GM19372 (cell line): ENCODE results near the gene PCYT1B.
A peak's percentile ranks its signal among the peaks of the same experiment; 100 is the strongest.
"Not testable (repeated sequence)": the region's sequence is repeated elsewhere in the genome, so short reads cannot be mapped to it uniquely, and the experiment has no call there.

Experiments used
- ATAC-seq: cut with Tn5 transposase; IDR thresholded peaks from one replicate; pipeline ENCODE4 v1.9.1; 2021; ENCODE audit warnings: mild to moderate bottlenecking, low read depth, moderate library complexity; ENCODE audit not compliant: unreplicated experiment

Gene PCYT1B

GRCh38 chrX:24647257-24648058, at the start of gene PCYT1B:
PCYT1B (minus strand) TSS chrX:24647347; CDS start chrX:24647105, 242 bp downstream.
- peak; percentile 88 for ATAC-seq

GRCh38 chrX:24696294-24696693, 49.1 kb upstream of the PCYT1B start:
- ATAC-seq, result no peak

DNA sequence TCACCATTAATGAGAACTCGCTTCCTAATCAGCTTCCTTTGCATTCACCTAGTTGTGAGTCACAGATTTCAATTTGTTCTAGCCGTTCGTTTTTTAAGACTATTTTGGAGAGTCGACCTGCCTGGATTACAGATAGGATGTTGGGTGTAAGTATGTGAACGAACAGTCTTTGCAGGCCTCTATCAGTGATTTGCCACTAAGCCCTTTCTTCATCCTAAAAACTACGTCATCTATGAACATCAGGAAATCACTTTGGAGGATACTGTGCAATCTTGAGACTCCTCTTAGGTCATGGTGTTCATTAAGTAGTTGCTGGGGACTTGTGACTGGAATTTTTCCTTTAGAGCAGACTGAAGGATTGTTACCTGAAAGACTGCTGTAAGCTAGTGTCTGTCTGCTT, 47.7 kb upstream of the PCYT1B start:
- no peak for ATAC-seq

DNA sequence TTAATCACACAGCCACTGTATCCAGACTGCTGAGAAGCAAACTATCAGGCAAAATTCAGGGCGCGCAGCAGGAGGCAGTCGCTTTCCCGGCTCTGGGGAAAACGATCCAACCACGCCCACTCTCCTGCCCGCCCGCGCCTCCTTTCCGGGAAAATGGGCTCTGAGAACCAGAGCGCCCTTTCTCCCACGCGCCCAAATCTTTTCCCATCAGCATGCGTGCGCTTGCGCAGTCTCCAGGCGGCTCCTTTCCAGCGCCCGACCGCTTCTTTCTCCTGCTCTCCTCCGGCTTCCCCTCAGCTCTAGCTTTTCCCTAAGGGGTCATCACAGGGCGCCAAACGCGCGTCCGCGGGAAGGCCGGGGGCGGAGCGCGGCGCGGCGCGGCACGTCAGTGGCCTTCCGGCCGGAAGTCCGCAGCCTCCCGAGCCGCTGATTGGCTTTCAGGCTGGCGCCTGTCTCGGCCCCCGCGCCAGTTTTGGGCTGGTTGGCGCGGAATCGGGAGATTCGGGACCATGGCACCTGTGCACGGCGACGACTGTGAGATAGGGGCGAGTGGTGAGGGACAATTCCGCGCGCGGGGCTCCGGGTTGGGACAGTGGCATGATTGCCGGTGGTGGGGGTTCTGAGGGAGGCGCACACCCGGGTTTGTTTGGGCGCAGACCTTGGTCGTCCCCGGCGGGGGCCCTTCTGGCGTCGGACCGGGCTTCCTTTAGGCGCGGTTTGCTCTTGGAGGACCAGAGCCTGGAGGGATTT, 46.5 kb upstream of the PCYT1B start, which contains the start of gene POLA1:
POLA1 (plus strand) TSS at position 466 of the 750 bp plus-strand sequence; CDS start at position 510, 44 bp downstream.
- peak; percentile 94 for ATAC-seq

- ATAC-seq, result no peak
Measured at GRCh38 chrX:24692305-24692704, 45.2 kb upstream of the PCYT1B start.

GRCh38 chrX:24684048-24684447, 36.9 kb upstream of the PCYT1B start:
- no peak for ATAC-seq

GRCh38 chrX:24682739-24683432, 35.7 kb upstream of the PCYT1B start:
- no peak for ATAC-seq

DNA sequence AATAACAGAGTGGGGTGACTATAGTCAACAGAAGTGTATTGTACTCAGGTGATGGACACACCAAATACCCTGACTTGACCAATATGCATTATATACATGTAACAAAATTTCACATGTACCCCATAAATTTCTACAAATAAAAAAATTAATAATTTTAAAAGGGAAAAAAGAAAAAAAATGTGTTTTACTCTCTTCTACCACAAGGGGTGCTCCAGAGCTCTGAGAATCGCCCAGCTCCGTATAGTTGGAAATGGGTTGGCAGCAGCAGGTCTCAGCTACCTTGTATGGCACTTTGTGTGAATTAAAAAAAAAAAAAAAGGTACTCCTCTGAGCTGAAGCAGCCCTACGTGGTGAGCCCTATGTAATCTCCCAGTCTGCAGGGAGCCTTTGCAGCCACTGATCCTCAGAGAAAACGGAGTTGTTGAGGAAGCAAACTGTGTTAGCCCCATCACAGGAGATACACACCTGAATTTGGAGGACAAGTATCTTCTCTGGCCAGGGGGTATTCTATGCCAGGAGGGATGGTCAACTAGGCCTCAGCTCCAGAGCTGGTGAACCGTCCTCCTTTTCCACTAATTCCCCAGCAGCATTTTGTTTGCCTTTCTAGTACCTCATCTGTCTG, 29.4 kb upstream of the PCYT1B start:
- no peak for ATAC-seq

DNA sequence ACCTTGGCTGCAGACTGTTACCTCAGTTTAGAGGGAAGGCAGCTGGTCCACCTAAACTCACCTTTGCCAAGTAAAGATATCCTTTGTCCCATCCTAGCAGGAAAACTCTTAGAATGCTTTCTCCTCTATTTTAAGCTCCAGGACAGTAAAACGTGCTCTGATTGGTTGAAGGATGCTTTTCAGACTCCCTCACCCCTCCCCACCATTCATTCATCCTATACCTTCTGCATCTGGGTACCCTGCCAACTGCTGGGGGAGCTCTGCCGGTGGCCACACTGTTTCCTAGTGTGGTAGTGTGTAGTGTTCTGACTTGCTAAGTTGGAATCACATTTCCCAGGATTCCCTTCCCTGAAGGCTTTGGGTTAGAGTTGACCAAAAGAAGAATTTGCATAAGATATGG, 26.3 kb upstream of the PCYT1B start:
- no peak for ATAC-seq

DNA sequence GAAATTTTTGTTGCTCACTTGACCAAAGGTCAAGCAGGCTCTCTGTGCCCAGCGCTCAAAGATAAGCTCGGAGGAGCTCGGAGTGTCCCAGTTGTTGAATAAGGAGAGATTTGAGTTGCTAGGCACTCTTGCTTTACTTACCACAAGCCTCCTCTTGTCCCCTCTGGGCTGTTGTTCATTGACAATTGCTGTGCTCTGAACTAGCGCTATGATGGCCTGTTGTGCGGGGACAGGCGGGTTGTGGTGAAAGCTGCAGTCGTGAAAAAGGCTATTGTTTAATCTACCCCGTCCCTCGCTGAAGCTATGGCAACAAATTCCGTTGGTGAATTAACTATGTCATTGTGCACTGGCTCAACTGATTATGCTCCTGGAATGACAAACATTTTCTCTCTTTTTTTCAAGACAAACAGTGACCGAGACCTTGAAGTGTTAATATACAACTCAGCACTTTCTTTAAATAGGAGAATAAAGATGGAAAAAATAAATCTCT, 25.6 kb upstream of the PCYT1B start:
- ATAC-seq, result no peak

GRCh38 chrX:24668111-24668510, 21.0 kb upstream of the PCYT1B start:
- ATAC-seq, result no peak

DNA sequence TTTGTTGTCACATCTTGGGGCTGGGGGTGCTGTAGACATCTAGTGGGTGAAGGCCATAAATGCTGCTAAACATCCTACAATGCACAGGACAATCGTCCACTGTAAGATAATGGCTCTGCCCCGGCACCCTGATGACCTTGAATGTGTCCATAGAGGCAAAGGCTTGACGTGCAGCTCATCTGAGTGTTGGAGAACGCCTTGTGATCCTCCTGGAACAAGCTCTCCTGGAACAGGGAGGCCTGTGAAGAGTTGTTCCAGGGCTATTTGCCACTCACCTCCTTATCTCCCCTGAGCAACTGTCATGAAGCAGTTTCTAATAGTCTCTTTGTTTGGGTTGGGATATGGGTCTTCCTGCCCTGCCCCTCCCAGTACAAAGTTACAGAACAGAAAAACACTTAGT, 15.2 kb upstream of the PCYT1B start:
- ATAC-seq, result no peak

DNA sequence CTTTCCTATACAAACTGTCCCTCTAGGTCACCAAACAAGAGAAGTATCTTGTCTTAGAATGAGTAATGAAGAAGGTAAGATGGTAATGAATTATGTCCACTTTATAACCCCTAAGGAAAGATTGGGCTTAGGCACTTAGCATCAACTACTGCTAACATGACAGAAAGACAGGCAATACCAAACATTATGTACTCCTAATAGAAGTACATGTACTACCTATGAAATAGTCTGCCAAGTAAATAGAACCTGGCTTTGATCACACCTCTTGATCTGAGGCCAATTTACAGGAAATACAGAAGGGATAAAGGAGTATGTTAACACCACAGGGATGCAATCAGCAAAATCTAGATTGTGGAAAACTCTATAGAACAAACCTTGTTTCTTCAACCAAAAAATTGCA, 14.1 kb upstream of the PCYT1B start:
- ATAC-seq, result no peak

GRCh38 chrX:24659646-24660045, 12.5 kb upstream of the PCYT1B start:
- ATAC-seq, result no peak

GRCh38 chrX:24659106-24659505, 12.0 kb upstream of the PCYT1B start:
- ATAC-seq, result no peak

- no peak for ATAC-seq
Measured at GRCh38 chrX:24658421-24658820, 11.3 kb upstream of the PCYT1B start.

- no peak for ATAC-seq
Measured at GRCh38 chrX:24657671-24658386, 10.7 kb upstream of the PCYT1B start.

DNA sequence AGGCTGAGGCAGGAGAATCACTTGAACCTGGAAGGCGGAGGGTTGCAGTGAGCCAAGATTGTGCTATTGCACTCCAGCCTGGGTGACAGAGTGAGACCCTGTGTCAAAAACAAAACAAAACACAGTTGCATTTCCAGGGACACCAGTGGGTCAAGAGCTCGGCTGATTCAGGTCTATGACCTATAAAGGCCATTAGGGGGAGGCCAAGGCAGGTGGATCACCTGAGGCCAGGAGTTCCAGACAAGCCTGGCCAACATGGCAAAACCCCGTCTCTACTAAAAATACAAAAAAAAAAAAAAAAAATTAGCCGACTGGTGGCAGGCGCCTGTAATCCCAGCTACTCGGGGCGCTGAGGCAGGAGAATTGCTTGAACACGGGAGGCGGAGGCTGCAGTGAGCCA, 8.5 kb upstream of the PCYT1B start:
- ATAC-seq, result not testable (repeated sequence)

DNA sequence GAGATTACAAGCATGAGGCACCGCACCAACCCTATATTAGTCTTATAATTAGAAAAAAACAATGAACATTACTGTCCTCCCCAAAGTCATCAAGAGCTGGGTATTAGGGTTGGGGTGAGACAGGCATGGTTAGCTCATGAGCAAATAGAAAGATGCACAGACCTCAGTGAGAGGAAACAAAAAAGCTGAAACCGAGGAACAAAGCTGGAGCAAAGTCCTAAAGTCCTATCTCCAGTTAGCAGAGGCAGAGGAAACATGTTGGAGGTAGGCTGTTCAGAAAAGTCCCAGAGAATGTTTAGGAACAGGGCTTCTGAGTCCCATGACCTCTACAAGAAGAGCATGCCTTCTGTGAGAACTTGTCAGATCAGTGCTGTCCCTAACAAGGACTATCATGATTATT, 4.6 kb upstream of the PCYT1B start:
- ATAC-seq, result no peak

- no peak for ATAC-seq
Measured at GRCh38 chrX:24648495-24648894, 1.3 kb upstream of the PCYT1B start.
